Upper lobe of left lung (tissue), 6 donors: ENCODE results near the gene CCL1. TPM values are rescaled to one million over a fixed set of nuclear protein-coding genes. Genes with fewer than 3 reads are reported as not detected.
A peak's percentile ranks its signal among the peaks of the same experiment; 100 is the strongest.

Source experiments
- ATAC-seq, 2 donors: fragments of 200-7000 bp; cut with Tn5 transposase; one replicate each; pipeline ENCODE4 v1.9.1; 2022; ENCODE audit warnings: mild to moderate bottlenecking in 2 of 2, moderate library complexity in 2 of 2; ENCODE audit not compliant: low FRiP score in 2 of 2
- DNase-seq, 2 donors: peaks; one replicate each; pipeline ENCODE4 v3.0.0-alpha.2; 2019 to 2020
- H3K27ac ChIP-seq, 4 donors: fragments of 200-600 bp; sonication (generic); one replicate each; pipeline ENCODE4 v1.5.1; 2016 to 2019
- H3K27me3 ChIP-seq, 4 donors: fragments of 200-600 bp; sonication (generic); one replicate each; pipeline ENCODE4 v1.5.1; 2017 to 2019
- H3K36me3 ChIP-seq, 4 donors: fragments of 200-600 bp; sonication (generic); one replicate each; pipeline ENCODE4 v1.5.1; 2016 to 2019
- H3K4me1 ChIP-seq, 4 donors: fragments of 200-600 bp; sonication (generic); one replicate each; pipeline ENCODE4 v1.5.1; 2018 to 2019
- H3K4me3 ChIP-seq, 4 donors: fragments of 200-600 bp; sonication (generic); one replicate each; pipeline ENCODE4 v1.5.1; 2017 to 2019; ENCODE audit warnings: mild to moderate bottlenecking in 2 of 4, moderate library complexity in 1 of 4
- H3K9me3 ChIP-seq, 4 donors: fragments of 200-600 bp; sonication (generic); one replicate each; pipeline ENCODE4 v1.5.1; 2018 to 2019
- CTCF ChIP-seq, 6 experiments: fragments of 450-650 bp in 4 of 6; fragments of 200-600 bp in 2 of 6; sonication (generic) in 2 of 6; IDR thresholded peaks; one replicate each; pipeline ENCODE4 v1.5.1; 2016 to 2019; ENCODE audit warnings: antibody characterized with exemption in 6 of 6
- EP300 ChIP-seq, 4 donors: sonication (generic); formaldehyde crosslinking; IDR thresholded peaks; one replicate each; pipeline ENCODE4 v1.5.1; 2017; ENCODE audit warnings: antibody characterized with exemption in 4 of 4, control low read depth in 2 of 4
- POLR2A ChIP-seq, 4 donors: fragments of 450-650 bp; IDR thresholded peaks; one replicate each; pipeline ENCODE4 v1.5.1; 2016 to 2017; ENCODE audit warnings: antibody characterized with exemption in 4 of 4, mild to moderate bottlenecking in 2 of 4
- POLR2AphosphoS5 ChIP-seq, 2 donors: sonication (generic); formaldehyde crosslinking; IDR thresholded peaks; one replicate each; pipeline ENCODE4 v1.5.1; 2017; ENCODE audit warnings: antibody characterized with exemption in 2 of 2
- WGBS, 2 donors: methylation state at CpG; one replicate each; pipeline ENCODE4 v1.1.5; 2017 to 2018; 5-methylcytosine and 5-hydroxymethylcytosine counted together
- total RNA-seq, 6 donors: library from RNA; depleted of rRNA in 4 of 6; stranded (reverse); fragments of >200 nt in 4 of 6; gene quantifications; one replicate each; pipeline versions ENCODE4 v1.1.0 to v1.2.1, GENCODE V29; 2016 to 2021
- donor health status: DM: no; HTN: no; CAD: no; lungs with moderate emphysema.
- donor health status: DM: no; HTN: yes; CAD: no; lungs with severe emphysema.

The CCL1 gene
- total RNA-seq, 6 donors from 2014 or later = not detected

- Histone ChIP-seq H3K27ac (peak overlapping the region in 2 of 4 donors; percentile 23 to 62), H3K27me3 (no peaks in the 10 kb centered on the region), H3K9me3 (no peaks in the 10 kb centered on the region), H3K36me3 (no peaks in the 10 kb centered on the region), H3K4me1 (peaks cover 3 to 13% (median 9%) of the 10 kb centered on the region in 4 donors), H3K4me3 (no peak overlapping the region)
- WGBS, 2 donors = 56 to 59% methylated on average over 5 of the region's 5 CpGs
- ATAC-seq (peak; percentile 47 to 53), DNase-seq (no peak)
- TF ChIP-seq CTCF (IDR thresholded peaks at IDR 0.05) (no peak), POLR2AphosphoS5 (IDR thresholded peaks at IDR 0.05) (no peak), EP300 (IDR thresholded peaks at IDR 0.05) (no peak), POLR2A (IDR thresholded peaks at IDR 0.05) (no peak)
Measured at GRCh38 chr17:34312080-34312479, 51.0 kb downstream of the CCL1 start.

GRCh38 chr17:34311291-34311690 lies 51.7 kb downstream of the CCL1 start:
- H3K9me3 ChIP-seq = no peaks in the 10 kb centered on the region
- H3K27ac ChIP-seq = no peak overlapping the region
- WGBS, 2 donors = 82% methylated on average over 7 of the region's 7 CpGs
- ATAC-seq = no peak
- H3K4me1 ChIP-seq = peaks cover 3 to 16% (median 10%) of the 10 kb centered on the region in 4 donors
- H3K36me3 ChIP-seq = no peaks in the 10 kb centered on the region
- no peak overlapping the region for H3K4me3 ChIP-seq
- H3K27me3 ChIP-seq = no peaks in the 10 kb centered on the region
- TF ChIP-seq POLR2AphosphoS5 (IDR thresholded peaks at IDR 0.05) (no peak), CTCF (IDR thresholded peaks at IDR 0.05) (no peak), EP300 (IDR thresholded peaks at IDR 0.05) (no peak), POLR2A (IDR thresholded peaks at IDR 0.05) (no peak)
- no peak for DNase-seq

Other genes with a start within 250 kb of the CCL1 start
- 10 to 100 TPM; 11.5 to 100.0 (median 15.6) TPM for gene CCL2, start 107.9 kb downstream of the CCL1 start, total RNA-seq
- under 1 TPM in 1 of 6 donors, not detected in 5; 0.34 TPM for gene CCL7, start 93.0 kb downstream of the CCL1 start, total RNA-seq
- gene CCL11, start 77.5 kb downstream of the CCL1 start, total RNA-seq = 1 to 10 TPM in 1 of 6 donors, not detected in 5; 1.2 TPM
- 1 to 10 TPM in 2 of 6 donors, under 1 TPM in 1, not detected in 3; 0.29 to 3.2 (median 1.4) TPM for gene CCL8, start 43.8 kb downstream of the CCL1 start, total RNA-seq
- 10 to 100 TPM in 1 of 6 donors, 1 to 10 TPM in 2, under 1 TPM in 2, not detected in 1; 0.76 to 16.7 (median 1.9) TPM for gene CCL13, start 6.8 kb downstream of the CCL1 start, total RNA-seq
- under 1 TPM in 2 of 6 donors, not detected in 4; 0.06 to 0.17 TPM for gene TMEM132E, start 216.3 kb upstream of the CCL1 start, total RNA-seq